ENCODE data around the gene SMPD4. TPM values are rescaled to one million over a fixed set of nuclear protein-coding genes. Genes with fewer than 3 reads are reported as not detected.
"Not testable (repeated sequence)": the region's sequence is repeated elsewhere in the genome, so short reads cannot be mapped to it uniquely, and the experiment has no call there.

The SMPD4 gene
- total RNA-seq: 100 to 1,000 TPM; 101 to 121 TPM
- 89.0 TPM for polyA plus RNA-seq (ENCODE audit: insufficient read depth, low read depth, low replicate concordance)
- long read RNA-seq, donor 1, full-length matches to known transcripts: 9 of 19 reads
- long read RNA-seq, donor 1, partial matches to known transcripts: 10 of 19 reads
- long read RNA-seq, donor 1, other reads (novel, unspliced or antisense): 0 of 19 reads
- long read RNA-seq, donor 2, full-length matches to known transcripts: 2 of 411 reads
- long read RNA-seq, donor 2, partial matches to known transcripts: 390 of 411 reads
- long read RNA-seq, donor 2, other reads (novel, unspliced or antisense): 19 of 411 reads

DNA sequence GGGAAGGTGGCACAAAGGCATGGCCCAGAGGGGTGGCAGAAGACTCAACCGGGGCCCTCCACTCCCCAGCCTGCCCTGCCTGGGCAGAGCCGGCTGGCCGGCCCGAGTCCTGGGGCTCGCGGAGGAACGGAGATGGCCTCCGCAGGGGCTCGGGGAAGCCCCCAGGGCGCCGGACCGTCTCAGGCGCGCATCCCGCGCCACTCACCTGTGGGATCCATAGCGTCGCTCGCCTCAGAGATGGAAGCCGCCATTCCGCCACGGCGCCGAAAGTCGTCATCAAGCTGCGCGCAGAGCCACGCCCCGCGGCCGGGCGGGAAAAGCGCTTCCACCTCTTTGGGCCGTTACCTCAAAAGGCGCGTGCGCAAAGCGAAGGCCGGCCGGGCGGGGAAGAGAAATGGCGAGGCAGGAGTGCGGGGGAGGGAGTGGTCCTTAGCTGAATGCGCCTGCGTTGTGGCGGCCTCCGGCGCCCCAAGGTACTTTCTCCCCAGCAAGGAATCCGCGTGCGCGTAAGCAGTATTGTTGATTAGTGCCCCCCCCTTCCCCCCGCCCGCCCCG is at the start of gene SMPD4:
Gene SMPD4 (minus strand): TSS at position 278 of the 555 bp plus-strand sequence. CDS start 5,010 bp downstream, outside the sequence.
- Histone ChIP-seq H3K4me1 (peaks cover 23% of the 10 kb centered on the region), H3K4me3 (peak within 1 kb of the TSS; percentile 89 to 91), H3K27me3 (no peaks in the 10 kb centered on the region), H3K27ac (peak within 1 kb of the TSS; percentile 78 to 87), H3K9me3 (no peaks in the 10 kb centered on the region), H3K36me3 (ENCODE audit: low read depth, missing control alignments) (no peaks in the 10 kb centered on the region)
- intact Hi-C loops (cut with DNase I; ENCODE audit: low total_unique reads): loop anchor here (5.0 kb wide), 1 partner anchor 156 kb away; no protein-coding TSS in a partner anchor
- TF ChIP-seq, protein P1, sequence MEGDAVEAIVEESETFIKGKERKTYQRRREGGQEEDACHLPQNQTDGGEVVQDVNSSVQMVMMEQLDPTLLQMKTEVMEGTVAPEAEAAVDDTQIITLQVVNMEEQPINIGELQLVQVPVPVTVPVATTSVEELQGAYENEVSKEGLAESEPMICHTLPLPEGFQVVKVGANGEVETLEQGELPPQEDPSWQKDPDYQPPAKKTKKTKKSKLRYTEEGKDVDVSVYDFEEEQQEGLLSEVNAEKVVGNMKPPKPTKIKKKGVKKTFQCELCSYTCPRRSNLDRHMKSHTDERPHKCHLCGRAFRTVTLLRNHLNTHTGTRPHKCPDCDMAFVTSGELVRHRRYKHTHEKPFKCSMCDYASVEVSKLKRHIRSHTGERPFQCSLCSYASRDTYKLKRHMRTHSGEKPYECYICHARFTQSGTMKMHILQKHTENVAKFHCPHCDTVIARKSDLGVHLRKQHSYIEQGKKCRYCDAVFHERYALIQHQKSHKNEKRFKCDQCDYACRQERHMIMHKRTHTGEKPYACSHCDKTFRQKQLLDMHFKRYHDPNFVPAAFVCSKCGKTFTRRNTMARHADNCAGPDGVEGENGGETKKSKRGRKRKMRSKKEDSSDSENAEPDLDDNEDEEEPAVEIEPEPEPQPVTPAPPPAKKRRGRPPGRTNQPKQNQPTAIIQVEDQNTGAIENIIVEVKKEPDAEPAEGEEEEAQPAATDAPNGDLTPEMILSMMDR (IDR thresholded peaks at IDR 0.05): no peak
- DNase-seq: peak; percentile 97
- 0 to 20% methylated on average over 1 to 49 of the region's 55 CpGs for WGBS, 2 donors

GRCh38 chr2:130230907-130231306 is 49.5 kb upstream of the SMPD4 start:
- H3K27ac ChIP-seq; H3K27me3 ChIP-seq; H3K36me3 ChIP-seq (ENCODE audit: low read depth, missing control alignments); H3K9me3 ChIP-seq; DNase-seq; H3K4me3 ChIP-seq; intact Hi-C loops (cut with DNase I; ENCODE audit: low total_unique reads); H3K4me1 ChIP-seq: not testable (repeated sequence)
- WGBS, 2 donors: 72 to 78% methylated on average over 3 to 4 of the region's 15 CpGs

DNA sequence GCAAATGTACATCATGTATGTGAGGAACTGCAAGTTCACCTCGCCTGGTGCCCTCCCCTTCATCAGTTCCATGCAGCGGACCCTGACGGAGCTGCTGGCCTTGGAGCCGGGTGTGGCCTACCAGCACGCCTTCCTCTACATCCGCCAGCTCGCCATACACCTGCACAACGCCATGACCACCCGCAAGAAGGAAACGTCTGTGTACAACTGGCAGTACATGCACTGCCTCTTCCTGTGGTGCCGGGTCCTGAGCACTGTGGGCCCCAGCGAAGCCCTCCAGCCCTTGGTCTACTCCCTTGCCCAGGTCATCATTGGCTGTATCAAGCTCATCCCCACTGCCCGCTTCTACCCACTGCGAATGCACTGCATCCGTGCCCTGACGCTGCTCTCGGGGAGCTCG is 49.0 kb upstream of the SMPD4 start:
- H3K9me3 ChIP-seq; DNase-seq; H3K36me3 ChIP-seq (ENCODE audit: low read depth, missing control alignments); H3K27ac ChIP-seq; intact Hi-C loops (cut with DNase I; ENCODE audit: low total_unique reads); H3K4me1 ChIP-seq; H3K27me3 ChIP-seq: not testable (repeated sequence)
- peak overlapping the region in 1 of 2 donors; percentile 58 for H3K4me3 ChIP-seq
- WGBS, 2 donors: 76 to 83% methylated on average over 16 to 18 of the region's 18 CpGs

GRCh38 chr2:130229161-130229510 is 47.7 kb upstream of the SMPD4 start:
- intact Hi-C loops (cut with DNase I; ENCODE audit: low total_unique reads); H3K27me3 ChIP-seq; H3K9me3 ChIP-seq; H3K36me3 ChIP-seq (ENCODE audit: low read depth, missing control alignments); H3K27ac ChIP-seq; H3K4me1 ChIP-seq: not testable (repeated sequence)
- peak; percentile 86 for DNase-seq
- peak overlapping the region; percentile 51 to 58 for H3K4me3 ChIP-seq
- WGBS, 2 donors: 51% methylated on average over 32 of the region's 48 CpGs; no CpG with 5 or more reads in 1 of the 2 donors

DNA sequence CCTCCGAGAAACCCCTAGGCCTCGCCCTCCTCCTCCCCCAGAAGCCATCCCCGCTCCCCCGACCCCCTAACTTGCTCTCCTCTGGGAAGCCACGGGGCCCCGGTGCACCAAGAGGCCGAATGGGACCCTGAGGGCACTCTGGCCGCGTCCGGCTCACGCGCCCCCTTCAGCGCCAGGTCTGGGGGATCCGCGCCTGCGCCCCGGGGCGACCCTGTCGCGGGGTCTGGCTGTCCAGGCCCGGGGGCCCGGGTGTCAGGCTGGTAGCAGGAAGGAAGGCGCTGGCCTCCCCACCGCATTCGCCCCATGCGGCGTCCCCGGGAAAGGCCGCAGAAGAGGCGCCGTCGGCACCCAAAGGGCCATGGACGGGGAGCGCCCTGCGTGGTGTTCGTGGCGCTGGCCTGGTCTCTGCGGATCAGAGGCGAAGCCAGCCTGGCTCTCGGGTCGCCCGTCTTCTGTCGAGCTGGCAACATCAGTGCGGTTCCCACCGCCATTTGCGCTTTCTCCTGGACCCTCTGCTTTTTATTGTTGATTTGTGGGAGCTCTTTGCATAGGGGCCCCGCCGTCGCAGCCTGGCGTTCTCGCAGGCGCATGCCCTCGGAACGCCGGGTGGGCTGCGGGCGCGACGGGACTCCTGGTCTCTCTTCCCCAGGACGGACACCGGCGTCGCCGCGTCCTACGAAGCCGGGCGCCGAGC is 47.2 kb upstream of the SMPD4 start:
- H3K27ac ChIP-seq; H3K27me3 ChIP-seq; H3K36me3 ChIP-seq (ENCODE audit: low read depth, missing control alignments); H3K4me1 ChIP-seq; intact Hi-C loops (cut with DNase I; ENCODE audit: low total_unique reads); DNase-seq; H3K9me3 ChIP-seq: not testable (repeated sequence)
- peak overlapping the region; percentile 51 to 58 for H3K4me3 ChIP-seq
- WGBS, 2 donors: 73 to 85% methylated on average over 18 to 65 of the region's 69 CpGs

- DNase-seq: peak; percentile 24
- H3K4me1 ChIP-seq; intact Hi-C loops (cut with DNase I; ENCODE audit: low total_unique reads); H3K27ac ChIP-seq; H3K27me3 ChIP-seq; H3K9me3 ChIP-seq; H3K36me3 ChIP-seq (ENCODE audit: low read depth, missing control alignments): not testable (repeated sequence)
- 75 to 77% methylated on average over 14 to 20 of the region's 21 CpGs for WGBS, 2 donors
- peak overlapping the region in 1 of 2 donors; percentile 58 for H3K4me3 ChIP-seq
These were observed 46.6 kb upstream of the SMPD4 start for GRCh38 chr2:130228005-130228404.

DNA sequence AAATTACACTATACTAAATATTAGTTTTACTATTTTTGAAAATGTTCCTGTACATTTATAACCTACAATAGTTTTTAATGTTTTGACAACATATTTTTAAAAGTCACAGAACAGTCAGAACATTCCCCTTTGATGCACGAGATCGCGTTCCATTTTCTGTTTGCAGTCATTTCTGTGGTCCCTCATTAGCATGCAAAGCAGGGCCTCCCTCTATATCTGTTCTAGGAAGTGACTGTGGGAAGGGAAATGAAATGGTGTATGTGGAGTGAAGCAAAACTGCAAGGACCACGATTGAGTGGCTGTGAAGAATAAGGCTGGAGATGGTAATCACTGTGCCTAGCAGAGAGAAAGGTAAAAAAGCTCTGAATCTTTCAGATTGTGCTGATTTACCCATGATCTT is 41.1 kb upstream of the SMPD4 start:
- H3K27me3 ChIP-seq; H3K27ac ChIP-seq; DNase-seq; H3K4me3 ChIP-seq; H3K9me3 ChIP-seq; H3K36me3 ChIP-seq (ENCODE audit: low read depth, missing control alignments); intact Hi-C loops (cut with DNase I; ENCODE audit: low total_unique reads); H3K4me1 ChIP-seq: not testable (repeated sequence)
- WGBS, 2 donors: 60 to 74% methylated on average over 4 of the region's 4 CpGs

DNA sequence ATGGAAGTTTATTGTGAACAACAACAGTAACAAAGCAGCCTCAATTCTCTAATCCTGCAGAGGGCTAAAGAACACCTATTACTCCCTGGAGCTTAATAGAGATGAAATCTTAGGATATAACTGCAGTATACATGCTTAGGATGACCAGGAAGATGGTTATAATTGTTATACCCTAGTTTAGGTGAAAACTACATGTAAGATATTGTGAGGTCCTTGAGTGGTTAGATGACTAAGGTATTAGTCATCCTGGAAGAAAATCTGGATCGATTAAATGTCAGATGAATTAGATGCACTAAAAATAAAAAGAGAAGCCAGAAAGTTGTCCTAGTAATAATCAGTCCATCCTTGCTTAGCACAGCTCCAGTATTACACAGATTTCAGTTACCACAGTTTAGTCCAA is 39.1 kb upstream of the SMPD4 start:
- WGBS, 2 donors: 79 to 83% methylated on average over 1 of the region's 1 CpG

DNA sequence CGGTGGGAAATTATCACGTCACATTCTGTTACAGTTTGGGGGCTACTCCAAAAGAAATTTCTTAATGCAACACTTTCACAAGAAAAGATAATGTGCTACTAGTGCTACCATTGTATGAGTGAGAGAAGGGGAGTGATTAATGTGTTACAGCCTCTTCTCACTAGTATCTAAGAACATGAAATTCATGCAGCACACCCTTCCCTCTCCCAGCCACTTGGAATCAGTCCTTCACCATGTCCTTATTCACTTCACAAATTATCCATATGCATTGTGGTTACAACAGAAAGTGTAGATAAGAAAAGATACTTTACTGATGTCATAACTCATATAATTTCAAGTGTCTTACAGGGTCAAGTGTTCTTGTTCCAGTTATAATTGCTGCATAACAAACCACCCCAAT is 37.7 kb upstream of the SMPD4 start:
- H3K27me3 ChIP-seq; intact Hi-C loops (cut with DNase I; ENCODE audit: low total_unique reads); H3K9me3 ChIP-seq; DNase-seq; H3K36me3 ChIP-seq (ENCODE audit: low read depth, missing control alignments); H3K4me3 ChIP-seq; H3K27ac ChIP-seq; H3K4me1 ChIP-seq: not testable (repeated sequence)
- 50 to 69% methylated on average over 2 of the region's 2 CpGs for WGBS, 2 donors

More for the DNA sequence above, 39.1 kb upstream of the SMPD4 start:
- DNase-seq; intact Hi-C loops (cut with DNase I; ENCODE audit: low total_unique reads); H3K4me1 ChIP-seq; H3K4me3 ChIP-seq; H3K9me3 ChIP-seq; H3K27me3 ChIP-seq; H3K27ac ChIP-seq; H3K36me3 ChIP-seq (ENCODE audit: low read depth, missing control alignments): not testable (repeated sequence)

DNA sequence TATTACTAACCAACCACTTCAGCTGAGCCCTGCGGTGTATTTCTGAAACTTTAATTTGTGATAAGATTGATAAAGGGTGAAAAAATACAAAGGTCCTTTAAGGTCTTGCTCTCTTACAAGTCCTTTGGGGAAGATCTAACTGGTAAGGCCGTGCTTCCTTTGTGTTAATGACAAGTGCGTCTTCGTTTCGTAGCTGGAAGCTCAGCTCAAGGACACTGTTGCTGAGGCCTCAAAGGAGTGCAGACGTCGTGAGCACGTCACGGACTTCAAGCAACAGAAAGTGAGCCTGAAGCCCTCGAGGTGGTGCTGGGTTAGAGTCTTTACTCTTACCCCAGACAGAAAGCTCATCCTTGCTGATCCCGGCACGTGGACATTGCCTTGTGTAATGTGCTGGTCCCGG is 25.6 kb upstream of the SMPD4 start:
- H3K4me3 ChIP-seq; H3K36me3 ChIP-seq (ENCODE audit: low read depth, missing control alignments); intact Hi-C loops (cut with DNase I; ENCODE audit: low total_unique reads); H3K4me1 ChIP-seq; H3K27me3 ChIP-seq; H3K9me3 ChIP-seq: not testable (repeated sequence)
- DNase-seq: peak; percentile 65
- WGBS, 2 donors: 56 to 61% methylated on average over 10 to 12 of the region's 13 CpGs
- peak overlapping the region in 1 of 2 donors; percentile 58 for H3K27ac ChIP-seq

GRCh38 chr2:130203150-130203549 is 21.7 kb upstream of the SMPD4 start:
- H3K9me3 ChIP-seq; H3K4me3 ChIP-seq; intact Hi-C loops (cut with DNase I; ENCODE audit: low total_unique reads); H3K36me3 ChIP-seq (ENCODE audit: low read depth, missing control alignments); H3K27me3 ChIP-seq; H3K27ac ChIP-seq; H3K4me1 ChIP-seq: not testable (repeated sequence)
- DNase-seq: peak; percentile 47
- WGBS, 2 donors: 89% methylated on average over 1 of the region's 3 CpGs; no CpG with 5 or more reads in 1 of the 2 donors
